HG03175 (cell line): ENCODE results near the gene GAPDHS.

Source experiments
- ATAC-seq: cut with Tn5 transposase; IDR thresholded peaks from one replicate; pipeline ENCODE4 v1.9.1; 2021; ENCODE audit warnings: mild to moderate bottlenecking, moderate library complexity; ENCODE audit not compliant: unreplicated experiment

The GAPDHS gene

DNA sequence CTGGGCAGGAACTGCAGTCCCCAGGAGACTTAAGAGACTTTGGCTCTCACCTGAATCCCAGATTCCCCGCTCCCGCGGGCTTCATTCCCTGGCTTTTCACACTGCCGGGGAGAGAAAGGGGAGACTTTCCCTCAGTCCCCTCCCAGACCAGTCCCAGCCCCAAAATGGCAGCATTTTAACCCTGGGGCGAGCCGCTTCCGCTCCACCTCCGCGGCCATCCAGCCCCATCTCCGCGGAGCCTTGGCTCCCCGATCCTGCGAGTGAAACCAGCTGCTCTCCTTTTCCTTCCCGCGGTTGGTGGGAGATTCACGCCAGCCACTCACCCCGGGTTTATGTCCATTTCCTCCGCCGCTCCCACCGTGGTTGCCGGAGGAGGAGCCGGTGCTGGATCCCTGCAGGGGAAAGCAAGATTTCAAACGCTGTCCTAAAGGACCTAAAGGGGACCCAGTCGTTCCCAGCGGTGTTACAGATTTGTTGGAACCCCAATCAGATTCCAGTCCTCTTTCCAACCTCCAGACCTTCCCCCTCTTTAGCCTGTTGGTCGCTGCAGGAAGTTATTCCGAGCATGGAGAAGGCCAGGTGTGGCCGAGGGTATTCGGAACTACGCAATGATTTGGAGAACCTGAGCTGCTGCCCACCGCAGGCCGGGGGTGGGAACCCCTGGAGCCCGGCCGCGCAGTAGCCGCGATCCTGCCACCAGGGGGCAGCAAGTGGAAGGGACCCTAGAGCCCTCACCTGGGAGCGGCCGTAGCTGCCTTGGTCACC, 23.2 kb upstream of the GAPDHS start:
- ATAC-seq: no peak

DNA sequence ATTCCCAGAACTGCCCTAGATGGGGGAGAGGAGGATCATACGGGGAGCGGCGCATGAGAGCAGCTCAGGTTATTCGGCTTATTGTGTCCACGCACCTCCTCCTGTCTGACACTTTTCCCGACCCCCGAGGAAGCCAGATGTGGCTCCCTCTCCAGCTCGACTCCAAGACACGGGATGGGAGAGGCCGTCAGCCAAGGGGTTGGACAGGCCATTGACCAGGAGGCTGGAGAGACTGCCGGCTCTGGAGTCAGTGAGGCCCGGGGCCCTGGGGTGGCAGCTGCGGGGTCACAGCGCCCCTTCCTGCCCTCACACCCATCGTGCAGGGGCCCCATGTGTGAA, 22.7 kb upstream of the GAPDHS start:
- no peak for ATAC-seq

DNA sequence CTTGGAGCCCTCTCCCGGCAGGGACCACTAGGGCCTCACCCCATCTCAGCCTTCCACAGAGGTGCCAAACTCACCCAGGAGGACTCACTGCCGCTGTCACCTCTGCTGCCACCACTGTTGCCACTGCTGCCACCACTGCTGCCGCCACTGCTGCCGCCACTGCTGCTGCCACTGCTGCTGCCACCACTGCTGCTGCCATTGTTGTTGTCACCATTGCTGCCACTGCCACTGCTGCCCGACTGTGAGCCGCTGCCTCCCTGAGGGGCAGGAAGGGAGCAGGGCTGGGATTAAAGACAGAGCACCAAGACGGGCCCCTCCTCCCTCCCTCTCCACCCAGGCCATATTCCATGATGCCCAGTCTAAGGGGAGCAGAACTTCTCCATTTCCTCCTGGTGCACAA, 21.9 kb upstream of the GAPDHS start:
- ATAC-seq: no peak

DNA sequence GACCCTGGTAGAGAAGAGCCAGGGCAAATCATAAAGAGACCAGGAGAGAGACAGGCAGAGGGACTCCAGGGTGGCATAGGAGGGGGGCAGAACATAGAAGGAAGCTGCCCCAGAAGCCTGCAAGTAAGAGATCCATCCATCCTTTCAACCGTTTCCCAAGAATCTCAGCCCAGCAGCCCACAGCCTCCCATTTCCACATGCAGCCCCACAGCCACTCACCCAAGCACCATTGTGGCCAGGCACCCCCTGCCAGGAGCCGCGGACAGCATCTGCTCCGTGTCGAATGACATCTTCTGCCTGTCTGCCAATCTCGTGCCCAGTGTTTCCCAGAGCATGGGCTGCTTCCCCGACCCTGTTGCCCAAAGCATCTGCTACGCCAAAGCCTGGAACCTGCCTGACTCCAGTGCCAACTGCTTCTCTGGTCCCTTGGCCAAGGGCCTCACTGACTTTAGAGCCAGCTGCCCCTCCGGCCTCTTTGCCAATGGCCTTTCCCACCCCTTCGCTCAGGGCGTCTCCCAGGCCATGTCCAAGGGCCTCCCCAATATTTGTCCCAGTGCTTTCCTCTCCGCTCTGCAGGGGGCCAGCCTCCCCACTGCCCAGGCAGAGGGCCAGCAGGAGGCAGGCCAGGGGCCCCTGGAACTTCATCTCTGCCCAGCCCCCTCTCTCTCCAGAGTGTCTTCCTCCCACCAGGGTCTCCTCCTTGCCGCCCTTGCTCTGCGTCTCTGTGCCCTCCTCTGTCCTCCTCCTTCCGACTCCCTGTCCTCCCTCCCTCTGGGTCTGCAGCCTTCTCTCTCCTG, 20.2 kb upstream of the GAPDHS start:
- ATAC-seq: no peak

DNA sequence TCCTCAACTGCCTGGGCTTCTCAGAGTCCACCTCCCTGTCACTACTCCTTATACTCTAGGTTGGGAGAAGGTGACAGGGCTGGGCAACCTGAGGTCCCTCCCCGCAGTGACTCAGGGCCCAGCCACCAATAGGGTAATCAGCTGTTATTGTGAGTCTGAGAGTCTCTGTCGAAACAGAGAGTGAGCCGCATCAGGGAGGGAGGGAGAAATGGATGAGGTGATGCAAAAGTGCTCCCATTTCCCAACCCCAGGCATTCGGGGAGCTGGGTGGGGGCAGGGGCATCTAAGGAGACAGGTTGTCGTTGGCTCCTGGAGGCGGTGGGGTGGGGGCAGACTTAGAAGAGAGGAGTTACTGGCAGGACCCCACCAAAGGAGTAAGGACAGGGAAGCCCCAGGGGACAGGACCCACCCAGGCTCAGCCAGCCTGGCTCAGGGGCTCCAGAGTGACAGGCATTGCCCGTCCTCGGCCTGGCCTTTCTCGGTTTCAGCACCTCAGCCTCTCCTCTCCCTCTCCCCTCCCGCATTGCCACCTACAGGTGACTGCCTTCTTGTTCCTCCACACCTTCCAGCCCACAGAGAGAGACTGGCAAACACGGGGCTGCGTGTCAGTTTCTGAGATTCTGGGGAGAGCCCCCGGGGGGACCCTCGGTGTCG, 19.5 kb upstream of the GAPDHS start, which contains the start of gene DMKN:
TSS of gene DMKN (minus strand) at position 22 of the 654 bp plus-strand sequence. CDS start 174 bp downstream, outside the sequence.
- ATAC-seq: no peak

DNA sequence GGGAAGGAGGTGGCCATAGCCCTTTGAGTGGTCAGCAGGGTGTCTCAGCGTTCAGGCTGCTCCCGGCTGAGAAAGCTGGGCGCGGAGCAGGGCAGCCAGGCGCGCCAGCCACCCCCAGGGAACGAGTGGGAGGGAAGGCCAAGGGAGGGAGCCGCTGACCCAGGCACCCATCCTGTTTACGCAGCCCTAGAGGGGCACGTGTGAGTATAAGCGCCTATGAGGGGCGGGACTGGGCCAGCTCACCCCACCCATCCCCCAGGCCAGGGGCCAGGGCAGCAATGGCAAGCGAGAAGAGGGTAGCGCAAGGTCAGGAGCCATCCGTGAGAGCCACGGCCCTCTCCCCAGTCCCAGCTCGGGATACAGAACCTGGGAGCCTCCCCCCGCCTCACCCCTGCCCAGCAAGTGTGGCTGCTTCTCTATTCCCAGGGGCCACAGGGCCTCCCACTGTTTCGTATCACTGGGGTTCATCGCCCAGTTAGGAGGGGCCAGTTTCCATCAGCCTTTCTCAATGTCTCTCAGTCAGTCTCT, 18.9 kb upstream of the GAPDHS start:
- no peak for ATAC-seq

DNA sequence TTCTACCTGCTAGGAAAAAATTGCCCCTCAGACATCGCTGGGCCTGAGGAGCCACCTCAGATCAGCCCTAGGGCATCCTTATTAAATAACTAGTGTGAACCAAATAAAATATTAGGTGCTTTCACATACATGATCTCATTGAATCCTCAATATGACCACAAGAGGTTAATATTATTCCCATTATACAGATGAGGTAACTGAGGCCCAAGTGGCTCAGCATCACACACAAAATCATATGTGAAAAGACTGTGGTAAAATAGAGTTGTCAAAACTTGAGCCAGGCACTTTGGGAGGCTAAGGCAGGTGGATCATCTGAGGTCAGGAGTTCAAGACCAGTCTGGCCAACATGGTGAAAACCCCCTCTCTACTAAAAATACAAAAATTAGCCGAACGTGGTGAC, 16.9 kb upstream of the GAPDHS start:
- no peak for ATAC-seq

DNA sequence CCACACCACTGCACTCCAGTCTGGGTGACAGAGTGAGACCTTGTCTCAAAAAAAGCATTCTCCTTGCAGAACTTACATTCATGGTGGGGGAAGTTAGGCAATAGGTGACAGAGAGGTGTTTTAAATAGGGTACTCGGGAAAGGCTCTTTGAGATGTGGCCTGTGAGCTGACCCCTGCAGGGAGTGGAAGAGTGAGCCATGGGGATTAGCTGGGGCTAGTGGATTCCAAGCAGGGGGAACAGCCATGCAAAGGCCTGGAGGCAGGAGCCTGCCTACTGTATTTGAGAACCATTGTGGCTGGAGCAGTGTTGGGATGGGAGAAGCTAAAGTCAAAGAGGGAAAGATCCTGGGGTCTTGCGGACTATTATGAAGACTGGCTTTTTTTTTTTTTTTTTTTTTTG, 15.9 kb upstream of the GAPDHS start:
- ATAC-seq: no peak

DNA sequence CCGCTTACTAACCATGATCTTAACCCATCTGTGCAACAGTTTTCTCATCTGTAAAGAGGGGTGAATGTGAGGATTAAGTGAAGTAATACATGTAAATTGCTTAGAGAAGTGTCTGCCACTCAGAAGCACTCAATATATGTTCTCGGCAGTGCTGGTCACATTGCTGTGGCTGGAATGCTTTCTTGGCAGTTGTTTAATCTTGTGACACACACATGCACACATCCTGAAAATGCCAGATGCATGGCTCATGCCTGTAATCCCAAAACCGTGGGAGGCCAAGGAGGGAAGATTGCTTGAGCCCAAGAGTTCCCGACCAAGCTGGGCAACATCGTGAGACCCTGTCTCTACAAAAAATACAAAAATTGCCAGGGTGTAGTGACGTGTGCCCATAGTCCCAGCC, 14.9 kb upstream of the GAPDHS start:
- ATAC-seq: no peak

DNA sequence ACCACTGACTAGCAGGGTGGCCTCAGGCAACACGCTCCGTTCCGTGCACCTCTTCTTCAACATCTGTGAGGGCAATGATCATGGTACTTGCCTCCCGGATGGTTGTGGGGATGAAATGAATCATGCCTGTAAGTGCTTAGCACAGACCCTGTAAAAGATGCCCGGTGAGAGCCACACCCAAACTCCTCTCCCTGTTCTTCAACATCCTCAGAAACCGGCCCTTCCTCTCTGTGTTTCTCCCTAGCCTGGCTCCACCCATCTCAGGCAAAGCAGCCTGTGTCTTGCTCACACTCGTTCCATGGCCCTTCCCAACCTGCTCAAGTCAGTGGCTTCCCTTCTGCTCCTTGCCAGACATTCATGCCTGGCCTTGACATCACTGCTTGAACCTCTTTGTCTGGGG, 14.0 kb upstream of the GAPDHS start:
- ATAC-seq: no peak

DNA sequence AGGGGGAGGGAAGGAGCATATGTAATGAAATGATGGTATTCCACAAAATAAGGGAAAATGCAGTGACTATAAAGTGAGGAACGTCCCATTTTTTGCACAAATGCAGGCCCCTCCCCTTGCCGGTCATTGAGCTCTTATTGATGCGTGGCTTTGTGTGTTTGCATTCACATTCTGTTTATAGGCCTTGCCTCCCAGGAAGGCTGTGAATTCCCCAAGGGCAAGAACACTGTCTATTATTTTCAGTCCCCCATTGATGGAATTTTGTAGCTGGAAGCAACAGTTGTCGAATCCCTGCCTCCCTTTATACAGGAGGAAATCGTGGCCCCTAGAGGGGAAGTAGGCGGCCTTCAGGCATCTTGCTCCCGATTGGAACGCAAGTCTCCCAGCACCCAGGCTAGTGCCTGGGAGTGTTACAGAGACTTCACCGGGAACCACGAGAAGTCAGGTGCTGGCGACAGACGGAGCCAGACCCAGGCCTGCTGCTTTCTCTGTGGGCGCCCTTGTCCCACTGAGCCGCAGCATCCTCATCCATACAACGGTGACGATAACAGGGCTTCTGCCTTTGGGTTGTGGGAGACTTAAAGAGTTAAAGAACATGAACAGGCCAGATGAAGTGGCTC, 12.0 kb upstream of the GAPDHS start:
- no peak for ATAC-seq

DNA sequence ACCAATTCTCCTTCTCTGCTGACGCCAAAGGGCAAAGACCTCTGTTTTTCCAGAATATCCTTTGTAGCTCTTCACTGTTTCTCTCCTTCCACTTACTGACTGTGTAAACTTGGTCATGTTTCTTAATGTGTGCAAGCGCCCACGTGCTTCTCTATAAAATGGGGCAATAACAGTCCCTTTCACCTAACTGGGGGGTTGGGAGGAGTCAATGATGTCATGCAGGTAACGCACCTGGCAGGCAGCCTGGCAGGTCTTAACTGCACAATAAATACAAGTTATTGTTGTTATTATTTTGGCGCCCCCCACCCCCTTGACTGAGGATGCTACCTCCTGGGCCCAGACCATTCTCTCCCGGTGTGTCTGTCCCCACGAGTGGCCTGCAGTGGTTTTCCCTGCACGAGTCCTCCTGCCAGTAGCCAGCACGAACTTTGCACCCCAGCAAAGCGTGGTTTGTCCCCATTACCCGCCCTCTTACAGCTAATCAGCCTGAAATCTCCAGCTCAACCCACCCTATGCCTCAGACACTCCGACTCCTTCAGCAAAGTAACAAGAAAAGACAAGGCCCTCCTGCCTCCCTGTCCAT, 10.4 kb upstream of the GAPDHS start:
- ATAC-seq: no peak

DNA sequence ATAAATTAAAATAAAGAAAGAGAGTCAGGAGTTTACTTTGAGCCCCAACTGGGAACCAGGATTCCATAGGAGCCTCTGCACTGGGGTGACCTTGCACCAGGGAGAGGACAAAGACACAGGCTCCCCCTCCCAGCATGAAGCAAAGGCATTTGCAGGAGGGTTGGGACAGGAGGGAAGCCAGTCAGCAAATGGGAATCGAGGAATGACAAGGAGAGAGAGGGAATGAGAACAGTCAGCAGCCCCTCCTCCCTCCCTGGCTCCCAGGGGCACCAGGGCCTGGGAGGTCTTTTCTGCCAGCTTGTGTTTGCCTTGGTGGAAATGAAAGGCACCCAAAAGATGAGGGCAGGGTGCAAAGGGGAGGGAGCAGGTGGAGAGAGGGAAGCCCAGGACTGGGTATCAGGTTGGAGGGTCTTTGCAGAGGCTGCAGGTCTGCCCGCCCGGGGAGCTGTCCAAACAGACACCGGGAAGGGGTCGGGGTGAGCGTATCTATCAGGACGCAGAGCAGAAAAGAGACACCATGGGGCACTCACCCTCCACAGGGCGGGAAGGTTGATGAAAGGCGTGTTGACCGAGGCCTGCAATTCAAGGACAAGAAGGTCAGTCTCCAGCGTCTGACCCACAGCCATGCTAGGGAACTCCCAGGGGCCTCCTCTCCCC, 8.9 kb upstream of the GAPDHS start:
- ATAC-seq: no peak

DNA sequence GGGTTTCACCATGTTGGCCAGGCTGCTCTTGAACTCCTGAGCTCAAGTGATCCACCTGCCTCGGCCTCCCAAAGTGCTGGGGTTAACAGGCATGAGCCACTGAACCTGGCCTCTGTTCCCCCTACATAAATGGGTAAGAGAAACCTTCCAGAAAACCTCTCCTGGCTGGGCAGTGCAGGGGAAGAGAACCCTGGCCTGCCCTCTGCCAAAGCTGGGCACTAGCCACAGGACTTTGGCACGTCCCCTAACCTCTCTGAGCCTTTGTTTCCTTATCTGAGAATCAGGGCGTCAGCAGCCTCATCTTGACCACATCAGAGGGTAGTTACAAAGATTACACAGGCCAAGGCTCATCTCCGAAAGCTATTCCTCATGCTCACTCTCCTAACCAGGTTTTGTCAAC, 7.4 kb upstream of the GAPDHS start:
- ATAC-seq: no peak

DNA sequence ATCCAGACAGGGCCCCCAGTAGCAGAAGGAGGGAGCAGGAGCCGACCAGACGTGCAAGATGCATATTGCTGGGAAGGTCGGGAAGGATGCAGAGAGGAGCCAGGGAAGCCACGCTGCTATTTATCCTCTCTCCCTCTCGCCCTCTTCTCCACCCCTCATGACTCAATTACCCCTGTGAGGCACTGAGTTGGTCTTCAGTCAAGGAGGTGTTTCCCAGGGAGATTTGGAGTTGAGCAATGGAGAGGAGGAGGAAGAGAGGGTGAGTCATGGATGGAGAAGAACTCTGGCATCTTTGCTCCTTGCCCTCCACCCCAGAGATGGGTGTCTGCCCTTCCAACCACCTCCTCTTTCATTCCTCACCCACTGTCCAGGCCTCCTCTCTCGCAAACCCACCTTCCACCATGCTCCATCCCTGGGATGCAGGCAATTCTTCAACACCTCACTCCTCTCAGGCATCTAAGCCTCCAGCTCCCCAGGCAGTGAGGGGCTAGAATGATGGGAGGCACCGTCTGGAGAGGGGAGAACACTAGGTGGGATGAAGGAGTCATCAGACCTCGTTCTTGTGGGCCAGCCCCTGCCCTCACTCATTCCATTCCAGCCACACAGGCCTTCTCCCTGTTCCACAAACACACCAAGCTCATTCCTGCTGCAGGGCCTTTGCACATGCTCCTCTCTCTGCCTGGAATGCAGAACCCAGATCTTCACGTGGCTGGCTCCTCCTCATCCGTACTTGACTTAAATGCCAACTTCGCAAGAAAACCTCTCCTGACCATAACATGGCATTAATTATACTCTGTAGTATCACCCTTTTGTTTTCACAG, 4.8 kb upstream of the GAPDHS start, which contains the start of gene SBSN:
TSS of gene SBSN (minus strand) at position 94 of the 821 bp plus-strand sequence. CDS start at position 64, 30 bp downstream.
- no peak for ATAC-seq

DNA sequence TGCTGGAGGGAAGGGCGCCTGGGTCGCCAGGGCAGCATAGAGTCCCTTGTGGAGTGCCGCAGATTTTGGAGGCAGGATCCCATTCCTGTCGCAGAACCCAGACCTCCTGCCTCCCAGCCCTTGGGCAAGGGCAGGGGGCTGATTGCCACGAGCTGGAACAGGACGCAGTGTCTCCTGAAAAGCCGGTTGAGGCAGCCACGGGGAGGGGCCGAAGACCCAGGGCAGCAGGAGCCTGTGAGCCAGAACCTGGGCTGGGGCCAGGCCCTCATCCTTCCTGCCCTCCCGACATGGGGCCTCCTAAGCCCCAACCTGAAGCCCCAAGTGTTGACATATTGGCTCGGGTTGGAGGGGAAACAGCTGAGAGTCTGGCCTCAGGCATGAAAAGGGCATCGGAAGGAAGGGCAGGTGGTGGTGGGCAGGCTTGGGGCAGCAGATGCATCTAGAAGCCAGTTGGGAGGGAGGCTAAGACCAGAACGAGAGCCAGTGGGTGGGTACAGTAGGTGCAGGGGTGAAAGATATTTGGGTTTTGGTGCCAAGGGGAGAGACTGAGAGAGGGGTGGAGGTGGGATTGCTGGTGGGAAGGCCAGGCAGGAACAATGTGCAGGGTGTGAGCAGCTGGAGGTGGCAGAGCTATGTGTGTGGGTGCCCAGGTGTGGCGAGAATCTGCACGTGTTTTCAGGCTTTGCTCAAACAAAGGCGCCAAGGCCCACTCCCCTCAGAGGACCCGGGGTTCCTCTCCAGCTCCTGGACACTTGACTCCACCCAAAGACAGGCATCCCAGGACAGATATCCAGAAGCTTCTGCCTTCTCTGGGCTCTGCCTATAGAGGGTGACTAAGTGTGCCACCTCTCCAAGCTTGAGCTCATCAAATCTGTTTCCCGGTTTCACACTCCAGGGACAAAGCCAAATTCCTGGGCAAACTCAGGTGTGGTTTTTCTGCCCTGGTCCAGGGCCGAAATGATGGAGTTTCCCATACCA, 3.7 kb upstream of the GAPDHS start:
- no peak for ATAC-seq

DNA sequence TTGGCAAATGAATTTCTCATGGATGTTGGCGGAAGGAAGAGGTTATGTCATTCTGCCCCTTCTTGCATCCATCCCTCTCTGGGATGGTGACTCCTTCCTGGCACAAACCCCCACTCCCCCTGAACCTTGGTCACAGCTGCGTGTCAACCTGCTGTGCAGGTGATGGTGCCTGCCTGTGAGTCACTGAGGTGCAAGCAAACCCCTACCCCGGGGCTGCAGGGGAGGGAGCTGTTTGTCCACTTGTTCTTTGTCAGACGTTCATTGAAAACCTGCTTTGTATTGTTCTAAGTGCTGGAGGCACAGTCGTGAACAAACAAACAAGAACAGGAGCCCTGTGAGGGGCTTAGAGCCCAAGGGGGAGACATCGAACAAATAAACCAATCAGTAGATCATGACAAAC, 2.0 kb upstream of the GAPDHS start:
- ATAC-seq: no peak

DNA sequence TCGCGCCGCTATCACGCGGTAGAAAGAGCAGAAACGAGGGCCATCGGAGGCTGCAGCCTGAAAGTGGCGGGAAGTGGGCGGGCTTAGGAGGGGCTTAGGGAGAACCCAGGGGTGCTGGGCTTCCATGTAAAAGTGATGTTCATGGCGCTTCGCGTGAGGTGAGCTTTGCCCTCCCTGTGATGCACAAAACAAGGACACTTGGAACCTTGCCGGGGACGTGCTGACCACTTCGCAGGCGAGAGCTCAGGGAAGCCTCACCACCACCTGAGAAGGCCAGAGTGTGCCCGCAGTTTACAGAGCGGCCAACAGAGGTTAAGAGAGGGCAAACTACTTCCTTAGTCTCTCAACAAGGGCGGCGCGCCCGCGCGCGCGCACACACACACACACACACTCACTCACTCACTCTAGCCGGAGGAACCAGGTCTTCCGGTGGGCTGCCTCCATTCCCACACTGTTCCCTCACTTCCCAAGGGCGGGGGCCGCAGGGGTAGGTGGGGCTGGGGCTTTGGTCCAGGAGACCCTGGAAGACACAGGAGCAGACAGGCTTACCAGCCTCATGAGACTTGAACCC, 651 bp downstream of the GAPDHS start:
- no peak for ATAC-seq
